ENCODE data around the gene DAB2. TPM values are rescaled to one million over a fixed set of nuclear protein-coding genes. Genes with fewer than 3 reads are reported as not detected.

DAB2 gene
- total and polyA plus RNA-seq, 2 of the 8 experiments (the other 6 are each of a cell fraction or from before 2014, with no cell fraction given) = 2.6 to 4.9 TPM

- TF ChIP-seq TAF7 (optimal IDR thresholded peaks at IDR 0.05; ENCODE audit: borderline replicate concordance, low read depth, low read length) = no peak
- no peak for TF ChIP-seq SIX5 (IDR thresholded peaks at IDR 0.05; ENCODE audit: low read depth, low read length)
These were observed 53.5 kb downstream of the DAB2 start (continued) for GRCh38 chr5:39371367-39371635.
